HepG2 (cell line): ENCODE measurements around the gene ABCB8. TPM values are rescaled to one million over a fixed set of nuclear protein-coding genes. Genes with fewer than 3 reads are reported as not detected.
A peak's percentile ranks its signal among the peaks of the same experiment; 100 is the strongest.

Source experiments
- BCL6 ChIP-seq: IDR thresholded peaks from 2 replicates; pipeline ENCODE4 v1.6.1; 2016; ENCODE audit warnings: missing genetic modification reagents, missing compliant biosample characterization
- IKZF1 ChIP-seq: fragments of 450-650 bp; IDR thresholded peaks from 2 replicates; pipeline ENCODE4 v1.7.1; 2016
- JARID2 ChIP-seq: sonication (generic); formaldehyde crosslinking; IDR thresholded peaks from 2 replicates; pipeline ENCODE4 v1.8.1; 2023; ENCODE audit warnings: missing genetic modification reagents, inconsistent platforms; ENCODE audit not compliant: insufficient replicate concordance
- MAFG ChIP-seq: sonication (generic); formaldehyde crosslinking; IDR thresholded peaks from 2 replicates; pipeline ENCODE4 v1.5.1; 2020; ENCODE audit warnings: mild to moderate bottlenecking, missing genetic modification reagents
- NR2F1 ChIP-seq, 2 experiments: fragments of 450-650 bp in 1 of 2; formaldehyde crosslinking in 1 of 2; IDR thresholded peaks; 2 replicates each; pipeline versions ENCODE4 v1.5.0 to v1.6.1; 2016 to 2020; ENCODE audit warnings: mild to moderate bottlenecking in 1 of 2, missing compliant biosample characterization in 1 of 2, missing genetic modification reagents in 1 of 2, moderate library complexity in 1 of 2
- PBX2 ChIP-seq: IDR thresholded peaks from 2 replicates; pipeline ENCODE4 v1.6.1; 2016; ENCODE audit warnings: control low read depth
- PHB2 ChIP-seq: fragments of 450-650 bp; IDR thresholded peaks from 2 replicates; pipeline ENCODE4 v1.6.1; 2018; ENCODE audit not compliant: partially characterized antibody
- POGZ ChIP-seq: sonication (generic); formaldehyde crosslinking; IDR thresholded peaks from 2 replicates; pipeline ENCODE4 v1.4.0; 2020; ENCODE audit warnings: mild to moderate bottlenecking, missing genetic modification reagents
- SOX6 ChIP-seq, 2 experiments: fragments of 450-650 bp in 1 of 2; sonication (generic) in 1 of 2; formaldehyde crosslinking in 1 of 2; IDR thresholded peaks; 2 replicates each; pipeline versions ENCODE4 v1.4.0 to v1.6.1; 2017 to 2020; ENCODE audit warnings: antibody characterized with exemption in 1 of 2, mild to moderate bottlenecking in 1 of 2, missing genetic modification reagents in 1 of 2
- SRSF9 ChIP-seq: fragments of 200-400 bp; formaldehyde crosslinking; IDR thresholded peaks from 2 replicates; pipeline ENCODE4 v1.6.1; 2018; ENCODE audit warnings: borderline replicate concordance, mild to moderate bottlenecking, low read depth, low read length; ENCODE audit not compliant: insufficient read depth, poor library complexity, severe bottlenecking
- THAP11 ChIP-seq: IDR thresholded peaks from 2 replicates; pipeline ENCODE4 v1.6.1; 2016; ENCODE audit warnings: missing biosample characterization, missing genetic modification reagents
- THRA ChIP-seq: sonication (generic); formaldehyde crosslinking; IDR thresholded peaks from 2 replicates; pipeline ENCODE4 v1.4.0; 2020; ENCODE audit warnings: missing genetic modification reagents, borderline replicate concordance
- TSC22D2 ChIP-seq: sonication (generic); formaldehyde crosslinking; IDR thresholded peaks from 2 replicates; pipeline ENCODE4 v1.5.1; 2020; ENCODE audit warnings: missing genetic modification reagents, mild to moderate bottlenecking, borderline replicate concordance
- YEATS4 ChIP-seq: sonication (generic); formaldehyde crosslinking; IDR thresholded peaks from 2 replicates; pipeline ENCODE4 v1.4.0; 2020; ENCODE audit warnings: missing genetic modification reagents, borderline replicate concordance
- ZBTB1 ChIP-seq: sonication (generic); formaldehyde crosslinking; IDR thresholded peaks from 2 replicates; pipeline ENCODE4 v1.4.0; 2020; ENCODE audit warnings: missing genetic modification reagents, borderline replicate concordance
- ZNF441 ChIP-seq: sonication (generic); formaldehyde crosslinking; IDR thresholded peaks from 2 replicates; pipeline ENCODE4 v1.7.0; 2021; ENCODE audit warnings: missing genetic modification reagents, borderline replicate concordance
- ZNF501 ChIP-seq: sonication (generic); formaldehyde crosslinking; IDR thresholded peaks from 2 replicates; pipeline ENCODE4 v1.5.1; 2020; ENCODE audit warnings: mild to moderate bottlenecking, moderate library complexity, missing genetic modification reagents
- ZNF788 ChIP-seq: sonication (generic); formaldehyde crosslinking; IDR thresholded peaks from 2 replicates; pipeline ENCODE4 v1.5.0; 2020; ENCODE audit warnings: mild to moderate bottlenecking, missing genetic modification reagents, borderline replicate concordance
- polyA plus RNA-seq, 8 experiments: library from polyadenylated mRNA; depleted of rRNA in 3 of 8; stranded (reverse) in 7 of 8; unstranded in 1 of 8; fragments of >200 nt; fragmentation: Illumina TruSeq in 4 of 8; extraction: Trizol in 4 of 8; gene quantifications; 2 replicates each; pipeline versions ENCODE4 v1.2.1 to v1.2.3, GENCODE V29; 2011 to 2016; ENCODE audit warnings: low read depth in 4 of 8, missing spikeins in 1 of 8, mixed read lengths in 1 of 8; ENCODE audit not compliant: insufficient read depth in 1 of 8
- total RNA-seq, 5 experiments: library from RNA; depleted of rRNA; stranded (reverse); fragments of >200 nt; fragmentation: Illumina TruSeq; extraction: Trizol; gene quantifications; 2 replicates each; pipeline ENCODE4 v1.2.3, GENCODE V29; 2016; ENCODE audit warnings: low read depth in 1 of 5
- TF ChIP-seq, protein P1 (sequence below): sonication (generic); formaldehyde crosslinking; IDR thresholded peaks from 2 replicates; pipeline ENCODE4 v1.5.0; 2020; ENCODE audit warnings: mild to moderate bottlenecking, missing genetic modification reagents, borderline replicate concordance
- TF ChIP-seq, protein P2 (sequence below): sonication (generic); formaldehyde crosslinking; IDR thresholded peaks from 2 replicates; pipeline ENCODE4 v1.8.1; 2023; ENCODE audit warnings: mild to moderate bottlenecking, missing genetic modification reagents
- TF ChIP-seq, protein P3 (sequence below): sonication (generic); formaldehyde crosslinking; IDR thresholded peaks from 2 replicates; pipeline ENCODE4 v1.4.0; 2020; ENCODE audit warnings: mild to moderate bottlenecking, missing genetic modification reagents

The ABCB8 gene
- total and polyA plus RNA-seq, 2 of the 13 experiments (the other 11 are each of a cell fraction or from before 2014, with no cell fraction given): 6.6 to 16.7 TPM

GRCh38 chr7:151083071-151083823, 55.0 kb downstream of the ABCB8 start, which contains the start of gene TMUB1 (continued):
- TF ChIP-seq, protein P1, sequence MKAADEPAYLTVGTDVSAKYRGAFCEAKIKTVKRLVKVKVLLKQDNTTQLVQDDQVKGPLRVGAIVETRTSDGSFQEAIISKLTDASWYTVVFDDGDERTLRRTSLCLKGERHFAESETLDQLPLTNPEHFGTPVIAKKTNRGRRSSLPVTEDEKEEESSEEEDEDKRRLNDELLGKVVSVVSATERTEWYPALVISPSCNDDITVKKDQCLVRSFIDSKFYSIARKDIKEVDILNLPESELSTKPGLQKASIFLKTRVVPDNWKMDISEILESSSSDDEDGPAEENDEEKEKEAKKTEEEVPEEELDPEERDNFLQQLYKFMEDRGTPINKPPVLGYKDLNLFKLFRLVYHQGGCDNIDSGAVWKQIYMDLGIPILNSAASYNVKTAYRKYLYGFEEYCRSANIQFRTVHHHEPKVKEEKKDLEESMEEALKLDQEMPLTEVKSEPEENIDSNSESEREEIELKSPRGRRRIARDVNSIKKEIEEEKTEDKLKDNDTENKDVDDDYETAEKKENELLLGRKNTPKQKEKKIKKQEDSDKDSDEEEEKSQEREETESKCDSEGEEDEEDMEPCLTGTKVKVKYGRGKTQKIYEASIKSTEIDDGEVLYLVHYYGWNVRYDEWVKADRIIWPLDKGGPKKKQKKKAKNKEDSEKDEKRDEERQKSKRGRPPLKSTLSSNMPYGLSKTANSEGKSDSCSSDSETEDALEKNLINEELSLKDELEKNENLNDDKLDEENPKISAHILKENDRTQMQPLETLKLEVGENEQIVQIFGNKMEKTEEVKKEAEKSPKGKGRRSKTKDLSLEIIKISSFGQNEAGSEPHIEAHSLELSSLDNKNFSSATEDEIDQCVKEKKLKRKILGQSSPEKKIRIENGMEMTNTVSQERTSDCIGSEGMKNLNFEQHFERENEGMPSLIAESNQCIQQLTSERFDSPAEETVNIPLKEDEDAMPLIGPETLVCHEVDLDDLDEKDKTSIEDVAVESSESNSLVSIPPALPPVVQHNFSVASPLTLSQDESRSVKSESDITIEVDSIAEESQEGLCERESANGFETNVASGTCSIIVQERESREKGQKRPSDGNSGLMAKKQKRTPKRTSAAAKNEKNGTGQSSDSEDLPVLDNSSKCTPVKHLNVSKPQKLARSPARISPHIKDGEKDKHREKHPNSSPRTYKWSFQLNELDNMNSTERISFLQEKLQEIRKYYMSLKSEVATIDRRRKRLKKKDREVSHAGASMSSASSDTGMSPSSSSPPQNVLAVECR (CRISPR knock-in tag): peak; percentile 81; the same call in 1 of the 2 replicates
- TF ChIP-seq PHB2 (no peak), SOX6 (IDR thresholded peaks at IDR 0.05) (no peak), SOX6 (CRISPR knock-in tag; IDR thresholded peaks at IDR 0.05) (no peak), ZBTB1 (no peak), TSC22D2 (CRISPR knock-in tag) (no peak), NR2F1 (CRISPR knock-in tag; IDR thresholded peaks at IDR 0.05) (no peak), PBX2 (no peak), THAP11 (CRISPR knock-in tag) (peak; percentile 99), JARID2 (CRISPR knock-in tag) (no peak), YEATS4 (no peak), POGZ (CRISPR knock-in tag) (no peak), MAFG (CRISPR knock-in tag) (no peak), IKZF1 (no peak), ZNF788 (peak; percentile 39; the same call in 1 of the 2 replicates), SRSF9 (no peak), ZNF501 (CRISPR knock-in tag) (0 out of 2 replicates have a peak, but pooled peaks have one; percentile 45), ZNF441 (CRISPR knock-in tag) (no peak), BCL6 (CRISPR knock-in tag) (no peak), THRA (CRISPR knock-in tag) (no peak)
- TF ChIP-seq, protein P2, sequence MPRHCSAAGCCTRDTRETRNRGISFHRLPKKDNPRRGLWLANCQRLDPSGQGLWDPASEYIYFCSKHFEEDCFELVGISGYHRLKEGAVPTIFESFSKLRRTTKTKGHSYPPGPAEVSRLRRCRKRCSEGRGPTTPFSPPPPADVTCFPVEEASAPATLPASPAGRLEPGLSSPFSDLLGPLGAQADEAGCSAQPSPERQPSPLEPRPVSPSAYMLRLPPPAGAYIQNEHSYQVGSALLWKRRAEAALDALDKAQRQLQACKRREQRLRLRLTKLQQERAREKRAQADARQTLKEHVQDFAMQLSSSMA: no peak
- TF ChIP-seq, protein P3, sequence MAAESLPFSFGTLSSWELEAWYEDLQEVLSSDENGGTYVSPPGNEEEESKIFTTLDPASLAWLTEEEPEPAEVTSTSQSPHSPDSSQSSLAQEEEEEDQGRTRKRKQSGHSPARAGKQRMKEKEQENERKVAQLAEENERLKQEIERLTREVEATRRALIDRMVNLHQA (CRISPR knock-in tag): no peak
